GM12872 (cell line): ENCODE measurements around the gene MED15.

ENCODE experiments used
- CTCF ChIP-seq: IDR thresholded peaks from 3 replicates; pipeline ENCODE4 v1.5.1; 2011; ENCODE audit warnings: low read depth, mild to moderate bottlenecking, low read length, moderate library complexity; ENCODE audit not compliant: insufficient read depth

The MED15 gene

DNA sequence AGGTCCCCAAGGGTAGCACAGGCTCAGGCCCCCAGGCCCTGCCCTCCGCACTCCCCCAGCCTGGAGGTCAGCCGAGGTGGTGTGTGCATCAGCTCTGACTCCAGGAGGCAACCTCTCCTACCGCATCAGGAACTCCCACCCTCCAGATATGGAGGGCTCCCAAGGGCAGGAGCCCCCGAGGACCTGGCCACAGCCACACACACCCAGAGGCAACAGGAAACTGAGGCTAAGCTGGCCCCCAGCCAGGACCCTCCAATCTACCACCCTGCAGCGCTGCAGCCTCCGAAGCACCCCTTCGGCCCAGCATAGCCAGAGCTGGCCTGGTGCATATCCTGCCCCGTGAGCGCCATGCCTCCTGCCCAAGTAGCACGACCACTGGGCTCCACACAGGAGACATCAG, 104.0 kb downstream of the MED15 start:
- TF ChIP-seq CTCF = no peak

GRCh38 chr22:20613301-20613700, 105.9 kb downstream of the MED15 start:
- TF ChIP-seq CTCF = no peak

DNA sequence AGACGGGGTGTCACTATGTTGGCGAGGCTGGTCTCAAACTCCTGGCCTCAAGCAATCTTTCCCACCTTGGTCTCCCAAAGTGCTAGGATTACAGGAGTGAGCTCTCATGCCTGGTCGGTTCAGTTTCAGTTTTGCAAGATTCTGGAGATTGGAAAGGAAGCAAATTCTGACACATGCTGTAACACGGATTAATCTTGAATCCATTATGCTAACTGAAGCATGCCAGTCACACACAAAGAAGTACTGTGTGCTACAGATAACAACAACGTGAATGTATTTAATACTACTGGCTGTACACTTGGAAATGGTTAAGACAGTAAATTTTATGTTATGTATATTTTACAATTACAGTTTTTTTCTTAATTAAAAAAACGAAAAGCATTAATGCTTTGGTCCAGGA, 107.6 kb downstream of the MED15 start:
- no peak for TF ChIP-seq CTCF

GRCh38 chr22:20615533-20616450, 108.4 kb downstream of the MED15 start:
- TF ChIP-seq CTCF = no peak

DNA sequence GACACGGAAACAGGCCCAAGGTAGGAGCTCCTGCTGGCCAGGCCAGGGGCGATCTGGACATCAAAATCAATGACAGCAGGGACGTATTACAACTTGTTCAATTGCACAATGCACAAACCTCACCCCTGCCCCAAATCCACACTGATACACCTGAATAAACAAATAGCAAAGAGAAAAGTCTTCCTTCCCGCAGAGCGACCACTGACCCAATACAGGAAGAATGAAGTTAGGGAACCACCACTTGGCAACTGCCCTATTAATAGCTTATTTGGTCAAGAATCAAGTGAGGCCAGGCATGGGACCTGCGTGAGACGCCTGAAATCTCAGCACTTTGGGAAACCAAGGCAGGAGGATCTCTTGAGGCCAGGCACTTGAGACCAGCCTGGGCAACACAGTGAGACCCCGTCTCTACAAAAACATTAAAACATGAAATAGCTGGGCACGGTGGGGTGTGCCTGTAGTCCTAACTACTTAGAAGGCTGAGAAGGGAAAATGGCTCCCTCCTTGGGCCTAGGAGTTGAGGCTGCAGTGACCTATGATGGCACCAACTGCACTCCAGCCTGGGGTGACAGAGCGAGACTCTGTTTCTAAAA, 109.1 kb downstream of the MED15 start:
- TF ChIP-seq CTCF = no peak

DNA sequence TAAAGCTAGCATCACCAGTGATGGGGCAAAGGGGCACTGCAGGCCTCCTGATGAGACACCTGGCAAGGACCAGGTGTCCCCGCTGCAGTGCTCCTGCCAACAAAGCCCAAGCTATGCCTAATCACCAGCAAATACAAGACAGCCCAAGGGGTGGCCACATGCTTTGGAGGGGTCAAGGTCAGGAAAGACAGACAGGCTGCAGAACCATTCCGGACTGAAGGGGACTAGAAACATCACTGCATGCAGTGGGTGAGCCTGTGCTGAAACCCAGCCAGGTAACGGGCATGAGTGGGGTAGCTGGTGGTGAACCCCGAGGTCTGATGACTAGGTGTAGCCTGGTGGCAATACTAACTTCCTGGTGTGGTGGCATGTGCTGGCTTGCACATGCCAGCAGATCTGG, 111.1 kb downstream of the MED15 start:
- TF ChIP-seq CTCF = no peak

DNA sequence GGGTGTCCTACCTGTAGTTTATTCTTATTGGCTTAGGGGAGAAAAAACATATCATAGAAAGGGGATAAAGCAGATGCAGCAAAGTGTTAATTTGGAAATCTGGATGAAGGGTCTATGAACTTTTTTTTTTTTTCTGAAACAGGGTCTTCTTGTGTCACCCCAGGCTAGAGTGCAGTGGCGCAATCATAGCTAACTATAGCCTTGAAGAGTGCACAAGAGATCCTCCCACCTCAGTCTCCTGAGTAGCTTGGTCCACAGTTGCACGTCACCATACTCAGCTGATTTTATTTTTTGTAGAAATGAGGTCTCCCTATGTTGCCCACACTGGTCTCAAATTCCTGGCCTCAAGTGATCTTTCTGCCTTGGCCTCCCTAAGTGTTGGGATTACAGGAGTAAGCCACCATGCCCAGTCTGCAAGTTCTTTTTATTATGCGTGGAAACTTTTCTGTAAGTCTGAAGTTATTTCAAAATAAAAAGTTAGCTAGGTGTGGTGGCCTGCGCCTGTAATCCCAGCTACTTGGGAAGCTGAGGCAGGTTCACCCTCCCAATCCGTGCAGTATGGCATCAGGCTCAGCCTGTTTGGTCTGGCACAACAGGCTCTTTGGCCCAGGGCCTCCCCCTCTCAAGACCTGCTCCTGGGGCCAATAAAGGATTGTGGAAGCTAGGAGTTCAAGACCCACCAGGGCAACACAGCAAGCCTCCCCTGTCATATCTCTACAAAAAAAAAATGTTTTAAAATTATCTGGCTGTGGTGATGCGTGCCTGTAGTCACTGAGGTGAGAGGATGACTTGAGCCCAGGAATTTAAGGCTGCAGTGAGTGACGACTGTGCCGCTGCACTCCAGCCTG, 111.9 kb downstream of the MED15 start:
- no peak for TF ChIP-seq CTCF
